Right renal cortex interstitium (tissue), 3 donors: Measurements from ENCODE around the gene PRR23E. TPM values are rescaled to one million over a fixed set of nuclear protein-coding genes. Genes with fewer than 3 reads are reported as not detected.

ENCODE experiments used
- DNase-seq, 3 donors: peaks; one replicate each; pipeline ENCODE4 v3.0.0-alpha.2; 2013; ENCODE audit warnings: low read depth in 3 of 3, low spot score in 2 of 3
- polyA plus RNA-seq, 3 donors: library from polyadenylated mRNA; unstranded; fragments of 120-200 nt; gene quantifications; one replicate each; pipeline ENCODE4 v1.2.1, GENCODE V29; 2013; ENCODE audit not compliant: insufficient read length in 3 of 3

The PRR23E gene
- polyA plus RNA-seq, 3 donors, result not detected

DNA sequence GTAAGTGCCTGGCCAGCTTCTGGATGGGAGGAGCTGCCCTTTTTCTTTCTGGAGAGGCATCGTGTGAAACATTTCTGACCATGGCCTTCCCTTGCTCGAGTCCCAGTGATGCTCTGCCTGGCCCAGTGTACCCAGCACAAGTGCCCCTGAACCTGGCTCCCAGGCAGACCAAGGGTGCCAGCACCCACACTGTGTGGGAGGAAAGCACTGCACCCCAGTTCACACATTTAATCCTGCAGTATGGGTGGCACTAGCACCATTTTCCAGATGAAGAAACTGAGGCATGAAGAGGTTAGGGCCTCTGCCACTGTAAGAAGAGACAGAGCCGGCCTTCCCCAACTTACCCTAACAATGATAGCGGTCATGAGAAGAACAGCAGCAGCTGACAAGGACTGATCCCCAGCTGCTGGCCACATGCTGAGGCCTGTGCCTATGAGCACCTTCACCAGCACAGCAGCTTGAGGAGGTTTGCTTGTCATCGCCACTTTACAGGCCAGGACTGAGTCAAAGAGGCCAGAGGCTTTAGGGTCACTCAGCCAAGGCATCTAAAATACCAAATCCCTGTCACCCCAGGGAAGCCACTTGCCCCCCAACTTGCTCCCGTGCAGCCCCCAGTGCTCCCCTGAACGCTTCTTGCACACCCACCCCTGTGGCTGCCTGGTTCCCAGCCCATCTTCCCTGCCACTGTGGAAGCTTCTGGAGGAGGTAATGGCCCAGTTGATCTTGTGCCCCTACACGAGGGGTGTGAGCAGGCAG, 15.0 kb downstream of the PRR23E start:
- DNase-seq, result no peak

DNA sequence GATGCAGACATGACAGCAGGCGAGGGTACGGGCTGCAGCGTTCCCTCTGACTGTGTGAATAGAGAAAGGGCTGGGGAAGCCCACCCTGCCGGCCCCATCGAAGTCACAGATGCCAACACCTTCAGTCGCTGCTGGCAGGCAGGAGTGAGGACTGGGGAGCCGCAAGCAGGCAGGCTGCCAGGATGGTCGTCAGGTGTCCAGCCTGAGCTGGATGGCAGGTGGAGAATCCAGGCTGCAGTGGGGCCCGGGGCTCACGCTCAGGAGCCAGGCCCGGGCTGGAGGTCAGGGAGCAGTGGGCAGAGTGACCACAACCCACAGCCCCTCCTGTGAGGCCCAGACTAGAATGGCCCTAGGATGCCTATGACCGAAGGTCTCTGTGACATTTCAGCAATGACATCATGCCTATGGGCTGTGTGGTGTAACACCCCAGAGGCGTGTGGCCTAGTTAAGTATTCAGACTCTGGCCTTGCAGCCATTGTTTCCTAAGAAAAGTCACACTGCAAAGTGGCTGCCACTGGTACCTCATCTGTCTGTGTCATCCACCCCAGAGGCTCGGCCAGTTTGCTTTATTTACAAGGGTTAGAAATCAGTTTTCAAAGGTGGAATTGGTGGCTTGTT, 15.7 kb downstream of the PRR23E start:
- DNase-seq, result no peak

DNA sequence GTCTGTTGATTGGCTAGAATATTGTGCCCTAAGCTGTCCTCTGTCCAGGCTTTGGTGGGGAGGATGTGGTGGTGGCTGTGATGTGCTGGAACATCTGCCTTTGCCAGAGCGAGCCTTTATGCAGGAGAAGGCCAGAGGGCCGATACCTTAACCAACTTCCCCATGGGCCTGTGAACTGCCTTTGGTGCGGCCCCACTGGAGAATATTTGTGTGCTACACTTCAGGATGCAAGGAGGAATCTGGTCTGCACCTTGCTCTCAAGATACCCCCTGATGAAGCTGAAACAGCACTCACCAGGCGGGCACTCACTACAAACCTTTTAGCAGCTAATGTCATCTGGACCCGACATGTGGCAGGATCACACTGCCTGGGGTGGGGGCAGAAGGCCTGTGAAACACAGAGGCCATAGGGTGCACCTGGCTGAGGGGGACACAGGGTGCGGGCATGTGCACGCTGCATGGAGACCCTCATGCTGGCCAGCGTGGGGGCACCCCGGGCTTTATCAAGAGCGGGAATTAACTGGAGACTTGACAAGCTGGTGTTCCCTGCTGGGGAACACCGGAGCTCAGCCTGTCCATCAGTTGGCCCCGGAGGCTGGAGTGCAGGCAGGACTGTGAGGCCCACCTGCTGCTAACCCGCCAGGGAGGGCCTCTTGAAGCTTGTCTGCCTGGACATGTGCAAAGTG, 16.4 kb downstream of the PRR23E start:
- no peak for DNase-seq

DNA sequence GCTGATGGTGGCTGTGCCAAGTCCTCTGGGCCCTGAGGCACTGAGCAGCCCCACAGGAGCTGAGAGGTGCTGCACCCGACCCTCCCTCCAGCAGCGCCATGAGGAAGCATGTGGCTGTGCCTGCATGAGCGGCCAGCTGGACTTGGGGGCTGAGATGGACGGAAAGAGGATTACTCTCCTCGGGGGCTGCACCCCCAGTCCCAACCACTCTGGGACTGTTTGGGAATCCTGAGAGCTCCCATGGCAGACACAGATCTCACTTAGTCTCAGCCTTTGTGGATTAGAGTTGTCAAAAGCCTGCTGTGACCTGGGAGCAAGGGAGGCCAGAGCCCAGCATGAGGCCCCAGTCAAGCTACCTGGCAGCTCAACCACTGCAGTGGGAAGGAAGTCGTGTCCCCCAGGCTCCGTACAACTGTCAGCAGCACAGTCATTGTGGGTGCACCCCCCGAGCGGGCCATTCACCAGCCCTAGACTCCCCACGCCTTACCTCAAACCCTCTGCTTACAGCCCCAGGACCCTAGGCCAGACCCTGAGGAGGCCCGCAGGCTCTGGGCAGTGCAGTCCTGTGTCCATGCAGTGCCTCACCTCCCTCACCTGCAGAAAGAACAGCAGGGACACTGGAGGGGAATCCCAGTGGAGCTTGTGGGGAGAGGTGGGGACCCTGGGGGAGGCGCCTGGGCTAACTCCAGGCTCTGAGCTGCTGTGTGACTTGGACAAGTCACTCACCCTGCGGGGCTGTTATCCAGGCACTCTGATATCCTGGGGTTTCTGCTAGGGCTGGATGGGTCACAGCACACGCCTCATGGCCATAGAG, 17.1 kb downstream of the PRR23E start:
- no peak for DNase-seq

DNA sequence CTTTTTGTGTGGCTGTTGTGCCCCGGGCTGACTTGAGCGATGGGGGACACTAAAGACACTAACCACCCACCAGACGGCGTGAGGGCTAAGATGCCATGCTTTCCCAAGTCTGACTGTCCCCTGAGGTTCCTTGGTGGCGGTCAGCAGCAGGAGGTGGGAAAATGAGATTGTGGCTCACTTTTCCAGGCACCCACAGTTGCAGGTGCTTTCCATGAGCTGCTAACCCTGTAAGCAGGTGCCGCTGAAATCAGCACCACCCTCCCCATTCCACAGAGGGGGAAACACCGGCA, 17.7 kb downstream of the PRR23E start:
- no peak for DNase-seq

DNA sequence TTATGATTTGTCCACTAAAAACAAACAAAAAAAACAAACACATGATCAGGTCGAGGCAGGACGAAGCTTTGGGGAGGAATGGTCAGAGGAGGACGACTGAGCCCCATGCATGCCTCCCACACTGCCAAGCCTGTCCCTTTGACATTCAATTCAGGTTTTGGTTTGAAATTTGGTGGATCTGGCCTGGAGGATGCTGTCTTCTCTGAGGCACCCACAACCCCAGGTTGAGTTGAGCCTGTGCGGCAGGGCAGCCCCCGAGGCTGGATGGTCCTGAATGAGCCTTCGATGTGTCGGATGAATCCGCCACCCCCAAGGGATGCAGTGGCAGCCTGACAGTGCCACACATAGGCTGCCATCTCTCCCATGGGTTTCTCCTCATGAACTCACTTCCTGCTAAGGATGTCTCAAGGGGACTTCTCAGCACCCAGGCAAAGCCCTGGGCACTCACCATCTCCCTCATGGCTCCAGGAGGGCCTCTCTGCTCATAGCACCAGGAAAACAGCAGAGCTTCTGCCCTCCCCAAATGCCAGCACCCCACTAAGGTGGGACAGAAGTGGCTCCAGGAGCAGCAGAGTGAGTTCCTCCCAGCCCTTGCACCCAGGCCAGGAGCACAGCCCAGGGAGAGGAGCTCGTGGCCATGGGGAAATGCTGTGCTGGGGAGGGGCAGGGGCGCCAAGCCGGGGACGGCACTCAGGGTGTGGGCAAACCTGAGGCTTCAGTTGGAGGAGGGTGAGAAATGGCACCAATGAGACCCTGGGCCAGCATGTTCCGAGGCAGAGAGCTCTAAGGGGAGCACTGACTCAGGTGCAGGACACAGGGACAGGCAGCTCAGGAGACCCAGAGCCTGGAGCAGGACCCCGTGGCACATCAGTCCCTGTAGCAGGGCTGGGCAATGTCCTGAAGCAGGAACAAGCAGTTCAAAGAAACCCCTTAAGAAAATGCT, 18.5 kb downstream of the PRR23E start:
- no peak for DNase-seq

DNA sequence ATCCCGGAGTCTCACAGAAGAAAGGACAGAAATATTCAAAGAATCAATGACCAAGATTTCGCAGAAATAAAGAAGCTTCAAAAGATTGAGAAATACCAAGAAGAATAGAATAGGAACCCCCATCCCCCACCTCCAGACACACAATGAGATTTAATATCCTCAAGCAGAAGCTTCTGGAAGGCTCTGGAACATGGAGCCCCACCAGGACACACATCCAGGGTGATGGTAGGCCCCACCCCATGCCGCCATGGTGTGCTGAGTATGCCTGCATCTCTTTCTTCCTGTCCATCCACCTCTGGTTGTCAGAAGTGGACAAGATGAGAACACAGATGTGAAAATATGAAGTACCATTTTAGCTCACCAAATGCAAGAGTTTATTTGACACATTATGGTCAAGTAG, 19.3 kb downstream of the PRR23E start:
- DNase-seq, result no peak

DNA sequence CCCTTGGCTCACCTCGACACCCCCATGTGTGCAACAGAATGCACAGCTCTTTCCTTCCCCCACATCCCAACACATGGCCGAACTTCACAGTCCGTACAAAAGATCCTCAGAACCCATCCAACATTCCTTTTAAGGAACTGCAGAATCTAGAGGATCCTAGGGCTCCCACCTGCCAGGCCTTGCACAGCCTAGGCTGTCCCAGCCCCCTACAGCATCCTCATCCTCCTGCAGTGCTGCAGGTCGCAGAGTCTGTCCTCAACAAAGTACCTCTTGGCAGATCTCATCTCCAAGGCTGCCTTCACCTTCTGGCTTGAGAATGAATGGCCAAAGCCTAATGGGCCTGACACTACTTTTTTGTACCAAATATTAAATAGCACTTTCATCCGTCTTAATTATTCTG, 19.8 kb downstream of the PRR23E start:
- no peak for DNase-seq

DNA sequence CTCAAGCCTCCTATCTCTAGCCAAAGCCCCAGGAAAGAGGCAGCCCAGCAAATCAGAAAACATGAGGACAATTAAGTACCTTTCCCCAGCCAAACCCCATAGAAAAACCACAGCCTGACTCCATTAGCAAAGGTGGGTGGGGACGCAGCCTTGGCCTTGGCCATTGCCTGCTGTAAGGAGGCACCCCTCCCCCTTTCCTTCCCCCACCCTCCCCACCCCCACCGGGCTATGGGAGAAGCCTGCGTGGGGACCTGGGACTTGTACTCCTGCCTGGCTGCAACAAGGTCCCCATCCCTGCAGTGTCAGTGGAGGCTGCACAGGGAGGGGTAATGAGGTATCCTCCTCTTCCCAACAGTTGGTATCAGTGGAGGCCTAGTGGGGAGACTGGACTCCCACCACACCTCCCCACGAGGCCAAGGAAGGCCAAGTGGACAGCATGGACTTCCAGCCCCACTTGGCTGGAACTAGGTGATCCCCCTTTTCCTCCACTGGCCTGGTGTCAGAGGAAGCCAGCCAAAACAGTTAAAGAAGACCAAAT, 20.5 kb downstream of the PRR23E start:
- DNase-seq, result no peak

DNA sequence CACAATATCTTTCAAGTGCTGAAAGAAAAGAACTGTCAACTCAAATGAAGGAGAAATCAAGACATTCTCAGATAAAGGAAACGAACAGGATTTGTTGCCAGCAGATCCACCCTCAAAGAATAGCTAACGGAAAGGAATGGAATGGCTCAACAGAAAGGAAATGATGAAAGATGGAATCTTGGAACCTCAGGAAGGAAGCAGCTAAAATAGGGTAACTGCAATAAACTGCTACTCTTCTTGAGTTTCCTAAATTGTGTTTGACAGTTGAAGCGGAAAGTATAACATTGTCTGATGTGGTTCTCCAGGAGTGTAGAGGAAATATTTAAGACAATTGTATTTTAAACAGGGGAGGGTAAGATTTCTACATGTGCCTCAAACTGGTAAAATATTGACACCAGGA, 22.0 kb downstream of the PRR23E start:
- no peak for DNase-seq

DNA sequence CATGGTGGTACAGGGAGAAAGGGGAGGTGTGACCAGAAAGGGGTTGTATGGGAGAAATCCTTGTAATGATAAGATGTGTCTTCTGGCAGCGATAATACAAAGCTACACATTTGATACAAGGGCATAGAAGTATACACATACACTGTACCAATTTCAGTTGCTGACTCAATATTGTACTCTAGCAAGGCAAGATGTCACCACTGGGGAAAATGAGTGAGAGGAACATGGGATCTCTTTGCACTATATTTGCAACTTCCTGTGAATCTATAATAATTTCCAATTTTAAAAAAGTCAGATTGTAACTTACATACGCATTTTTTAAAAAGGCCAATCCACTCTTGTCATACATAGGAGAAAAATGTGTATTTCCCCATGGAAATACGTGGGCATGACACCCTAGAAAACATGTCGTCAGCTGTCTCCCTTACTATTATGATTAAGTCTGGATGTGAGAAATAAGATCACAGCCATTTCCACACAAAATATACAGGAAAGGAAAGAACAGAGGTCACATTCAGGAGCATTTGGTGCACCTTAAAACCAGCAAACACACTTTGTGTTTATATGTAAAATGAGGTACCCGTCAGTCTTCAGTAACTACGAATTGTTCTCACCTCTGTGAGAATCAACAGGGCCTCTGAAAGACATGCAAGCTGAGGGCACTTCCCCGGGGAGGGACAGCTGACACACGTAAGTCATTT, 22.9 kb downstream of the PRR23E start:
- no peak for DNase-seq

DNA sequence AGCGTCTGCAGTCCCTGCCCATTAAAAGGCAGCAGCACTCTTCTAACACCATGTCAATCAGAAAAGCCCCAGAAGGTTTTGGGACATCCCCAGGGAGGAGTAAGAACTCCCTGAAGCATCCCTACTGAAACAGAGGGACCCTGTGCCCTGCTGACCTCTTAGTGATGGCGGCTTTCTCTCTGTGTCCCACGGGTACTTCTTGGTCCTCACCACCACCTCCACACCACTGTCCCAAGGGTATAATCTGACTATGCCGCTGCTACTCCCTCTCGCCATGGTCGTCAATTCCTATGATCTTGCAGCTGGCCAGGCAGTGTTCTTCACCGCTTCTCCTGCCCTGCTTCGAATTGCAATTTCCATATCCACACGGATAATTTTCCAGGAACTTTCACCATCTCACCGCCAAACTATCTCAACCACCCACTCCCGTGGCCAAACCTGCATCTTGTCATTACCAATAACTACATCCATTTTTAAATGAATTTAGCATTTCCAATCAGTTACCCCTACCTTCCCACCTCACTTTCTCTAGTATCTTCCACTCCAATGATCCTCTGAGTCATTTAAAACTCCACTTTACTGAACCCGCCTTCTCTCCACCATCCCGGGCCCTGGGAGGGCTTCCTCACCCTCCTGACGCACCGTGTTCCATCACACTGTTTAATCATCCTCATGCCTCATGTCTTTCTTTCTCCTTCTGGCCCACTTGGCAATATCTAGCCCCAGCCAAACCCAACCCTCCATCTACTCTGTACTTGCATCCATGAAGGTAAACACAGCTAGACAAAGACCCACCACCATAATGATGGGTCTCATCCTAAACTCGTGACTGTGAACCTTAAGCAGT, 23.7 kb downstream of the PRR23E start:
- no peak for DNase-seq

DNA sequence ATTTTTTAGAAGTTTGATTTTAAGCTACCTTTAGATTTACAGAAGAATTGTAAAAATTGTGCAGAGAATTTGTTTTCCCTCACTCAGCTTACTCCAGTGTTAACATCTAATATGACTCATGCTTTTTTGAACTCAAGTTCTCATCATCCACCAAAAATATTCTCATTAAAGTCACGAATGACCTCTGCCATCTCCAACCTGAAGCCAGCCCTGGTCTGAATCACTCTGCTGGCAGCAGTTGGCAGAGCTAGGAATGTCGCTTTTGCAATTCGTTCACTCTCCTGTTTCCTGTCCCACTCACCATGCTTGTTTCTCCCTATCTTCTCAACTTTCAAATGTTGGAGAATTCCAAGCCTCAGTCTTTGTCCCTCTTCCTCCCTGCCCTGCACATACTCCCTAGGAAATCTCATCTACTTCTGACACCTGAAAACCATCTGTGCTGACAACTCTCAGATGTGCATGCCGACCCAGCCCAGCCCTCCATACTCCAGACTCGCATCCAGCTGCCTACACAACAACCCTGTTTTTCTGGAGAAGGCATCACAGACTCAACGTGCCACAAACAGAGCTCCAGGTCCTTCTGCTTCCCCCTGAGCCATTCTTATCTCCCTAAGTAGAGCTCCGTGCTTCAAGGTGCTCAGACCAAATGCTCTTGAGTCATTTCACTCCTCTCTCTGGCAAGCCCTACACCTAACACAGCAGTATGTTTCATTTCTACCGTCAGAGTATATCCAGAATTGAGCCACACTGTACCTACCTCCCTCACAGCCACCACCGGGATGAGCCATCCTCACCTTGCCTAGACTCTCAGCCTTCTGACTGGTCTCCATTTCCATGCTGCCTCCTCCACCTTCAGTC, 24.9 kb downstream of the PRR23E start:
- no peak for DNase-seq

DNA sequence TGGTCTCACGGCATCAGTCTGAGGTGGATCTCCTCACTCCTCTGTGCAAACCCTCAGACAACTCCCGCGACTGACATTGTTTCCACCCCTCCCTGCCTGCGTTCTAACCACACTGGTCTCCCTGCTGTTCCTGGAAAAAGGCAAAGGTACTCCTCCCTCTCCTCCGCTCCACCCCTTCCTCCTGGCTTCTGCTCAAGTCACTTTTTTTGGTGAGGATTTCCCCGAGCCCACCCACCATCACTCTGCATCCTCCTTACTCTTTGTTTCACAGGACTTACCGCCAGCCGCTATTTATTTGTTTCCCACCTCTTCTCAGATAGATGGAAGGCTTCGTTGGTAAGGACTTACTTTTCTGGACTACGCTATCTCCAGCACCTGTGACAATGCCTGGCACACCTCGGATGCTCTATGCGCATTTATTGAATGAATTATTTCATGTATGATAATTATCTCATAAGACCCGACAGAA, 25.6 kb downstream of the PRR23E start:
- DNase-seq, result no peak

DNA sequence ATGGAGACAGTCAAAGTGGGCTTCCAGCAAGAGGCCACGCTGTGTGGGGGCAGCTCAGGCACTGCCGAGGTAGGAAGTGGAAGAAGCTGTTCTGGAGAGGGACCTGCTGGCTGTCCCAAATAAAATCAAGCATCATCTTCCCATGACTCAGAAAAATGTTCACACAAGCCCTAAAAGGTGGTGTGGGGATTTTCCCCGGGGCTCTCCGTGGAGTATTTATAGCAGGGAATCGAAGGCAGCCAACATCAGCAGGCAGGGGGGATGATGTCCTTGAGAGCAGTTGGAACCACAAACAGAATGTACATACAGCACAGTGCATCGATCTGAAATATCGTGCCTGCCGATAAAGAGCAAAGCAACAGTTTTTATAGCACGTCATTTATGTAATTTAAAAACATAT, 27.6 kb downstream of the PRR23E start:
- no peak for DNase-seq

DNA sequence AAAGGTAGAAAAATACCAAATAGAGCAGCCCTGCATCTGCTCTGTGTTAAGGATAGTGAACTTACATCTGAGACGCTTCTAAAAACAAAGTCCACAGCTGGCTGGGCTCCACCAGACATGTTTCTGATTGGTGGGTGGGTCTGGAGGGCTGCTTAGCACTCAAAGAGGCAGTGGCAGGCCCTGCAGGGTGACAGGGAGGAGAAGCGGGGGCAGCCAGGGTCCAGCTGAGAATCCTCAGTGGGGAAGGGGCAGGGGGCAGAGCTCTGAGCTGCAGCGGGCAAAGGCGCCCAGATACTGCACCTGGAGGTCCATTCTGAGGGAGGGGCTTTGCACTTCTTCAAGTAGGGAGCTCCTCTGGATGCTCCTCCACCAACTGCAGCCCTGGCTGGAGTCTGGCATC, 28.1 kb downstream of the PRR23E start:
- no peak for DNase-seq

DNA sequence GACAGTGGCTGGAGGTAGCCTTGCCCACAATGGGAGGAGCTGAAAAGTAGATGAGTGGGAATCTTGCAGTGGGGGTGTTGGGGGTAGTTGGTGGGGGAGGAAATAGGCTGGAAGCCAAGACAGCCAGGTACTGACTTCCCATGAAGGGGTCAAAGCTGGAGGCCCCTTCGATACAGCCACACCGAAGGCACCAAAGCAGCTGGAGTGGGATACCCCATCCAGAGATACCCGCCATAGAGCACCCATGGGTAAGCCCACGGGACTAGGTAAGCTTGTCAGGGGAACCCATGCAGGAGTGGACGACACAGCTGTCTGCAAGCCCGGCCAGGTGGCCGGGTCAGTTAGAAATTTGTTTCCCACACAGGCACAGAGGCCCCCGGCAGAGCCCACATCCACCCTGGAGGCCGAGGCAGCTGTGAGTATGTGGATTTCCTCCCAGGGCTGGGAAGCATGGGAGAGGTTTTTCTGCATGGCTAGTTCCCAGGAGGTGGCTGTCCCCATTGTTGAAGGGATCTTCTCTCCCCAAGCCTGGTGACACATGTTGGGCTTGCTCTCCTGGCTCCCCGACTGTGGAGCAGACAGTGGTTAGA, 28.6 kb downstream of the PRR23E start:
- no peak for DNase-seq
